Measurements from ENCODE around the gene TMEM179.

The TMEM179 gene

GRCh38 chr14:104554088-104554607, 50.4 kb downstream of the TMEM179 start:
- no peak for DNase-seq

GRCh38 chr14:104553166-104554087, 51.1 kb downstream of the TMEM179 start:
- DNase-seq: no peak

- DNase-seq: no peak
Measured at GRCh38 chr14:104552738-104553125, 51.8 kb downstream of the TMEM179 start.

GRCh38 chr14:104551851-104552737, 52.5 kb downstream of the TMEM179 start:
- DNase-seq: no peak

- no peak for DNase-seq
Measured at GRCh38 chr14:104550861-104551728, 53.5 kb downstream of the TMEM179 start.

- DNase-seq: no peak
Measured at GRCh38 chr14:104550340-104550860, 54.2 kb downstream of the TMEM179 start.

- no peak for DNase-seq
Measured at GRCh38 chr14:104549536-104550339, 54.8 kb downstream of the TMEM179 start.

- DNase-seq: no peak
Measured at GRCh38 chr14:104548802-104549535, 55.6 kb downstream of the TMEM179 start.

- no peak for DNase-seq
Measured at GRCh38 chr14:104547998-104548700, 56.4 kb downstream of the TMEM179 start.

GRCh38 chr14:104547310-104547997, 57.1 kb downstream of the TMEM179 start:
- DNase-seq: no peak

- DNase-seq: no peak
Measured at GRCh38 chr14:104546591-104547309, 57.8 kb downstream of the TMEM179 start.

GRCh38 chr14:104545942-104546501, 58.5 kb downstream of the TMEM179 start:
- no peak for DNase-seq

- no peak for DNase-seq
Measured at GRCh38 chr14:104545151-104545941, 59.2 kb downstream of the TMEM179 start.

- DNase-seq: no peak
Measured at GRCh38 chr14:104544362-104544961, 60.1 kb downstream of the TMEM179 start.

- no peak for DNase-seq
Measured at GRCh38 chr14:104542871-104543830, 61.4 kb downstream of the TMEM179 start.

Measured in stimulated activated CD8-positive, alpha-beta memory T cell treated with anti-CD3 and anti-CD28 coated beads, Interleukin-4, amount 100 ng/mL, for 48 hours (primary cell).